Gastroesophageal sphincter (tissue), 3 donors: ENCODE data around the gene ERO1B.

ENCODE experiments used
- POLR2AphosphoS5 ChIP-seq: sonication (generic); formaldehyde crosslinking; IDR thresholded peaks from one replicate; pipeline ENCODE4 v1.6.1; 2017; ENCODE audit warnings: antibody characterized with exemption
- TF ChIP-seq, protein P1 (sequence below), 4 experiments: fragments of 200-600 bp in 2 of 4; fragments of 450-650 bp in 2 of 4; sonication (generic) in 1 of 4; IDR thresholded peaks; one replicate each; pipeline ENCODE4 v1.5.1; 2017 to 2019; ENCODE audit warnings: antibody characterized with exemption in 4 of 4, mild to moderate bottlenecking in 2 of 4, moderate library complexity in 2 of 4

DNA sequence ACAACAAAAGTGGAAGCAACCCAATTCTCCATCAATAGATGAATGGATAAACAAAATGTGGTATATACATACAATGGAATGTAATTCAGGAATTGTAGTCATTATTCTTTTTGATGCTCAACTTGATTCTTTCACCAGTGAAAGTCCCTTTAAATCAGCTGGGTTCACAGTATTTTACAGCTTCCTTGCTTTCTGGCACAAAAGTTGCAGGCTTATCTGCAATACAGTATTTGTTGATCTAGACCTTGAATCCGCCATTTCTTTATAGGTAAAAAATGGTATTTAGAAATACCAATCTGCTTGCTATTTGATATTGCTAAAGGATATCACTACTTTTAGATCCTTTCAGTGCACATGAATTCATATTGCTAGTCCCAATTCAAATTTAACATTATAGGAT, 44.7 kb upstream of the ERO1B start:
- no peak for TF ChIP-seq POLR2AphosphoS5
- TF ChIP-seq, protein P1, sequence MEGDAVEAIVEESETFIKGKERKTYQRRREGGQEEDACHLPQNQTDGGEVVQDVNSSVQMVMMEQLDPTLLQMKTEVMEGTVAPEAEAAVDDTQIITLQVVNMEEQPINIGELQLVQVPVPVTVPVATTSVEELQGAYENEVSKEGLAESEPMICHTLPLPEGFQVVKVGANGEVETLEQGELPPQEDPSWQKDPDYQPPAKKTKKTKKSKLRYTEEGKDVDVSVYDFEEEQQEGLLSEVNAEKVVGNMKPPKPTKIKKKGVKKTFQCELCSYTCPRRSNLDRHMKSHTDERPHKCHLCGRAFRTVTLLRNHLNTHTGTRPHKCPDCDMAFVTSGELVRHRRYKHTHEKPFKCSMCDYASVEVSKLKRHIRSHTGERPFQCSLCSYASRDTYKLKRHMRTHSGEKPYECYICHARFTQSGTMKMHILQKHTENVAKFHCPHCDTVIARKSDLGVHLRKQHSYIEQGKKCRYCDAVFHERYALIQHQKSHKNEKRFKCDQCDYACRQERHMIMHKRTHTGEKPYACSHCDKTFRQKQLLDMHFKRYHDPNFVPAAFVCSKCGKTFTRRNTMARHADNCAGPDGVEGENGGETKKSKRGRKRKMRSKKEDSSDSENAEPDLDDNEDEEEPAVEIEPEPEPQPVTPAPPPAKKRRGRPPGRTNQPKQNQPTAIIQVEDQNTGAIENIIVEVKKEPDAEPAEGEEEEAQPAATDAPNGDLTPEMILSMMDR (IDR thresholded peaks at IDR 0.05) = no peak
